H1 (cell line): ENCODE data around the gene HSPA1A. TPM values are rescaled to one million over a fixed set of nuclear protein-coding genes. Genes with fewer than 3 reads are reported as not detected.

Experiments
- CHD2 ChIP-seq: IDR thresholded peaks from 2 replicates; pipeline ENCODE4 v1.6.1; 2012; ENCODE audit warnings: low read length, improper control_type of control experiment
- EP300 ChIP-seq, 2 experiments: IDR thresholded peaks; 1 replicate in 1 of 2; 2 replicates in 1 of 2; pipeline ENCODE4 v1.6.1; 2011 to 2012; ENCODE audit warnings: low read depth in 2 of 2, low read length in 2 of 2, mild to moderate bottlenecking in 2 of 2, borderline replicate concordance in 1 of 2, inconsistent platforms in 1 of 2, moderate library complexity in 1 of 2
- NANOG ChIP-seq: IDR thresholded peaks from 2 replicates; pipeline ENCODE4 v1.6.1; 2011; ENCODE audit warnings: low read length, low read depth, mild to moderate bottlenecking, inconsistent platforms; ENCODE audit not compliant: insufficient read depth, poor library complexity, severe bottlenecking
- RBBP5 ChIP-seq: IDR thresholded peaks from 2 replicates; pipeline ENCODE4 v1.7.1; 2012; ENCODE audit warnings: low read depth, mild to moderate bottlenecking, inconsistent platforms, low read length, moderate library complexity, borderline replicate concordance
- SP2 ChIP-seq: IDR thresholded peaks from 2 replicates; pipeline ENCODE4 v1.6.1; 2012; ENCODE audit warnings: mild to moderate bottlenecking, low read length, inconsistent platforms
- USF2 ChIP-seq: IDR thresholded peaks from 2 replicates; pipeline ENCODE4 v1.6.1; 2011; ENCODE audit warnings: low read length, improper control_type of control experiment
- polyA plus RNA-seq, 7 experiments: library from polyadenylated mRNA; depleted of rRNA in 3 of 7; stranded (reverse) in 5 of 7; unstranded in 2 of 7; fragments of >200 nt in 5 of 7; fragments of 200-250 nt in 2 of 7; gene quantifications; 1 replicate in 5 of 7; 2 replicates in 1 of 7; 4 replicates in 1 of 7; pipeline versions ENCODE4 v1.2.1 to v1.2.3, GENCODE V29; 2011 to 2013; ENCODE audit warnings: missing spikeins in 2 of 7, mixed read lengths in 2 of 7
- total RNA-seq: library from RNA; stranded (reverse); fragmentation: NEBNext Ultra II Directional; extraction: Animal tissue kit (Norgen Biotek cat#: 25700); gene quantifications from 2 replicates; pipeline ENCODE4 v1.2.1, GENCODE V29; 2021
- TF ChIP-seq, protein P1 (sequence below): IDR thresholded peaks from 2 replicates; pipeline ENCODE4 v1.6.1; 2012; ENCODE audit warnings: inconsistent platforms

The HSPA1A gene
- total and polyA plus RNA-seq, 2 of the 8 experiments (the other 6 are each of a cell fraction or from before 2014, with no cell fraction given), result 40.7 to 54.0 TPM

GRCh38 chr6:31795616-31796298, 19.6 kb upstream of the HSPA1A start, which contains the start of gene VARS1 (continued):
- no peak for TF ChIP-seq NANOG
- TF ChIP-seq CHD2, result peak; percentile 50; the same call in 1 of the 2 replicates
- TF ChIP-seq, protein P1, sequence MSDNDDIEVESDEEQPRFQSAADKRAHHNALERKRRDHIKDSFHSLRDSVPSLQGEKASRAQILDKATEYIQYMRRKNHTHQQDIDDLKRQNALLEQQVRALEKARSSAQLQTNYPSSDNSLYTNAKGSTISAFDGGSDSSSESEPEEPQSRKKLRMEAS, result peak; percentile 96
- no peak for TF ChIP-seq SP2
- TF ChIP-seq EP300 (IDR thresholded peaks at IDR 0.05; ENCODE audit: borderline replicate concordance in 1 of 2, low read depth in 2 of 2, low read length in 2 of 2), result peak in 1 of 2 experiments; percentile 44; a peak in 1 of 3 replicates
- TF ChIP-seq RBBP5, result no peak; the same call in 1 of the 2 replicates
- TF ChIP-seq USF2, result no peak
